H1 (cell line): Measurements from ENCODE around the gene CHN2. TPM values are rescaled to one million over a fixed set of nuclear protein-coding genes. Genes with fewer than 3 reads are reported as not detected.

Experiments
- CTCF ChIA-PET: fragments of 300-600 bp; sonication (Branson Sonifier 250); formaldehyde crosslinking; loops from one replicate; lab custom pipeline; 2021; ENCODE audit not compliant: partially characterized antibody; lab: Charles Lee
- POLR2A ChIA-PET: fragments of 300-600 bp; sonication (Branson Sonifier 250); formaldehyde crosslinking; loops from one replicate; lab custom pipeline; 2021; ENCODE audit warnings: inconsistent platforms; ENCODE audit not compliant: partially characterized antibody; lab: Charles Lee
- DNase-seq, 2 experiments: peaks; one replicate each; pipeline versions ENCODE4 v3.0.0 to v3.0.0-alpha.2; 2010 to 2022; ENCODE audit warnings: low spot score in 2 of 2, low read depth in 1 of 2, mixed read lengths in 1 of 2
- FAIRE-seq: peaks from 2 replicates; lab custom pipeline; 2011; peaks lifted over from hg19 to GRCh38; lab: Jason Lieb, UNC
- H2AFZ ChIP-seq: 2 replicates; pipeline ENCODE4 v1.8.1; 2012; ENCODE audit warnings: low read length, inconsistent platforms
- H2AK5ac ChIP-seq: 2 replicates; pipeline ENCODE4 v1.6.1; 2013; ENCODE audit warnings: low read depth, low read length
- H2BK120ac ChIP-seq: replicated peaks from 2 replicates; pipeline ENCODE3; 2013; ENCODE audit warnings: low read depth, low read length, inconsistent platforms
- H2BK12ac ChIP-seq: 2 replicates; pipeline ENCODE4 v1.6.1; 2013; ENCODE audit warnings: low read depth, low read length
- H2BK15ac ChIP-seq: 2 replicates; pipeline ENCODE4 v1.6.1; 2013; ENCODE audit warnings: low read length
- H2BK20ac ChIP-seq: 2 replicates; pipeline ENCODE4 v1.6.1; 2013; ENCODE audit warnings: low read length
- H2BK5ac ChIP-seq: 2 replicates; pipeline ENCODE4 v1.6.1; 2013; ENCODE audit warnings: low read depth, low read length
- H3K14ac ChIP-seq: 2 replicates; pipeline ENCODE4 v1.6.1; 2013; ENCODE audit warnings: inconsistent platforms; ENCODE audit not compliant: insufficient read length
- H3K18ac ChIP-seq: 2 replicates; pipeline ENCODE4 v1.6.1; 2013; ENCODE audit warnings: low read length; ENCODE audit errors: extremely low read depth
- H3K23ac ChIP-seq: 2 replicates; pipeline ENCODE4 v1.6.1; 2013; ENCODE audit warnings: inconsistent platforms; ENCODE audit not compliant: insufficient read length
- H3K23me2 ChIP-seq: 2 replicates; pipeline ENCODE4 v1.6.1; 2013; ENCODE audit warnings: low read depth, low read length
- H3K27ac ChIP-seq: 2 replicates; pipeline ENCODE4 v1.6.1; 2011; ENCODE audit warnings: low read depth, low read length, inconsistent platforms
- H3K27me3 ChIP-seq, 4 experiments: replicated peaks in 1 of 4; 1 replicate in 1 of 4; 2 replicates in 3 of 4; pipeline versions ENCODE4 v1.6.1 to v1.8.1; 2011 to 2013; ENCODE audit warnings: low read length in 3 of 4, mild to moderate bottlenecking in 3 of 4, inconsistent platforms in 2 of 4, mixed read lengths in 2 of 4, moderate library complexity in 1 of 4; ENCODE audit not compliant: control insufficient read depth in 3 of 4, insufficient read depth in 3 of 4; ENCODE audit errors: extremely low read depth in 1 of 4
- H3K36me3 ChIP-seq, 4 experiments: 2 replicates each; pipeline versions ENCODE4 v1.6.1 to v1.8.1; 2011 to 2013; ENCODE audit warnings: mild to moderate bottlenecking in 4 of 4, low read length in 3 of 4, moderate library complexity in 2 of 4, control low read depth in 1 of 4, inconsistent platforms in 1 of 4; ENCODE audit not compliant: insufficient read depth in 4 of 4, control insufficient read depth in 2 of 4
- H3K4ac ChIP-seq: replicated peaks from 2 replicates; pipeline ENCODE3; 2013; ENCODE audit warnings: low read length, low read depth, mixed read lengths, inconsistent platforms; ENCODE audit not compliant: insufficient read length
- H3K4me1 ChIP-seq, 4 experiments: replicated peaks in 1 of 4; 1 replicate in 1 of 4; 2 replicates in 3 of 4; pipeline versions ENCODE4 v1.6.1 to v1.8.1; 2011 to 2013; ENCODE audit warnings: low read length in 3 of 4, inconsistent platforms in 2 of 4, mixed read lengths in 1 of 4; ENCODE audit not compliant: insufficient read depth in 4 of 4, control insufficient read depth in 3 of 4
- H3K4me2 ChIP-seq, 2 experiments: 2 replicates each; pipeline versions ENCODE4 v1.6.1 to v1.8.1; 2011 to 2013; ENCODE audit warnings: low read depth in 2 of 2, low read length in 2 of 2, control low read depth in 1 of 2, inconsistent platforms in 1 of 2, mild to moderate bottlenecking in 1 of 2; ENCODE audit not compliant: insufficient read depth in 1 of 2
- H3K4me3 ChIP-seq, 4 experiments: fragments of 200-600, 300-600 bp in 1 of 4; sonication (generic), shearing (Covaris generic), sonication (Bioruptor Twin) in 1 of 4; 2 replicates each; pipeline versions ENCODE4 v1.5.1 to v1.8.1; 2011 to 2016; ENCODE audit warnings: low read length in 4 of 4, low read depth in 3 of 4, control low read depth in 2 of 4, inconsistent platforms in 2 of 4, mild to moderate bottlenecking in 2 of 4, mixed read lengths in 1 of 4, moderate library complexity in 1 of 4; ENCODE audit not compliant: insufficient read depth in 2 of 4; ENCODE audit errors: extremely low read depth in 1 of 4
- H3K56ac ChIP-seq: replicated peaks from 2 replicates; pipeline ENCODE3; 2013; ENCODE audit warnings: low read depth, mild to moderate bottlenecking, mixed read lengths, low read length, inconsistent platforms; ENCODE audit not compliant: insufficient read length
- H3K79me1 ChIP-seq: 2 replicates; pipeline ENCODE4 v1.6.1; 2013; ENCODE audit warnings: low read depth, low read length, control low read depth
- H3K79me2 ChIP-seq, 2 experiments: 2 replicates each; pipeline versions ENCODE4 v1.6.1 to v1.8.1; 2012 to 2013; ENCODE audit warnings: low read length in 2 of 2, mild to moderate bottlenecking in 2 of 2, inconsistent platforms in 1 of 2; ENCODE audit not compliant: insufficient read depth in 2 of 2, control insufficient read depth in 1 of 2
- H3K9ac ChIP-seq, 4 experiments: replicated peaks in 1 of 4; 1 replicate in 1 of 4; 2 replicates in 3 of 4; pipeline versions ENCODE4 v1.6.1 to v1.8.1; 2011 to 2013; ENCODE audit warnings: low read depth in 3 of 4, low read length in 3 of 4, control low read depth in 2 of 4, mild to moderate bottlenecking in 2 of 4, moderate library complexity in 2 of 4, inconsistent platforms in 1 of 4; ENCODE audit errors: extremely low read depth in 1 of 4
- H3K9me3 ChIP-seq, 2 experiments: 2 replicates each; pipeline versions ENCODE4 v1.6.1 to v1.8.1; 2012 to 2013; ENCODE audit warnings: mild to moderate bottlenecking in 2 of 2, moderate library complexity in 2 of 2, control low read depth in 1 of 2, inconsistent platforms in 1 of 2, low read depth in 1 of 2, low read length in 1 of 2, mixed read lengths in 1 of 2; ENCODE audit not compliant: insufficient read depth in 2 of 2
- H4K20me1 ChIP-seq, 2 experiments: replicated peaks in 1 of 2; 2 replicates each; pipeline versions ENCODE3 to v1.8.1; 2011 to 2013; ENCODE audit warnings: inconsistent platforms in 2 of 2, low read length in 2 of 2, mild to moderate bottlenecking in 1 of 2; ENCODE audit not compliant: insufficient read depth in 2 of 2, control insufficient read depth in 1 of 2
- H4K5ac ChIP-seq: 2 replicates; pipeline ENCODE4 v1.6.1; 2013; ENCODE audit warnings: low read length, low read depth, mixed read lengths, inconsistent platforms; ENCODE audit not compliant: insufficient read length
- H4K8ac ChIP-seq: 2 replicates; pipeline ENCODE4 v1.8.0; 2013; ENCODE audit warnings: mild to moderate bottlenecking, moderate library complexity, low read length, inconsistent platforms; ENCODE audit not compliant: insufficient read depth; ENCODE audit errors: extremely low read depth
- H4K91ac ChIP-seq: replicated peaks from 2 replicates; pipeline ENCODE3; 2013; ENCODE audit warnings: low read length, mixed read lengths, inconsistent platforms; ENCODE audit not compliant: insufficient read length
- ATF2 ChIP-seq: IDR thresholded peaks from 2 replicates; pipeline ENCODE4 v1.6.1; 2012; ENCODE audit warnings: low read length, inconsistent platforms
- BCL11A ChIP-seq, 2 experiments: IDR thresholded peaks; one replicate each; pipeline ENCODE4 v1.6.1; 2011; ENCODE audit warnings: low read depth in 2 of 2, low read length in 2 of 2, mild to moderate bottlenecking in 2 of 2
- CBX5 ChIP-seq: fragments of 300-800, 300-1000 bp; sonication (generic); IDR thresholded peaks from 2 replicates; pipeline ENCODE4 v1.7.1; 2016; ENCODE audit warnings: antibody characterized with exemption, low read length, low read depth
- CBX8 ChIP-seq: fragments of 300-800, 300-1000 bp; sonication (generic); IDR thresholded peaks from 2 replicates; pipeline ENCODE4 v1.7.1; 2016; ENCODE audit warnings: low read depth, low read length, borderline replicate concordance
- E2F6 ChIP-seq: IDR thresholded peaks from 2 replicates; pipeline ENCODE4 v1.6.1; 2012; ENCODE audit warnings: inconsistent platforms
- EGR1 ChIP-seq: IDR thresholded peaks from 2 replicates; pipeline ENCODE4 v1.6.1; 2011; ENCODE audit warnings: low read depth, low read length, borderline replicate concordance
- FOSL1 ChIP-seq: IDR thresholded peaks from 2 replicates; pipeline ENCODE4 v1.6.1; 2011; ENCODE audit warnings: mild to moderate bottlenecking, low read depth, low read length, moderate library complexity; ENCODE audit not compliant: insufficient read depth
- NRF1 ChIP-seq: IDR thresholded peaks from 2 replicates; pipeline ENCODE4 v1.6.1; 2011; ENCODE audit warnings: mild to moderate bottlenecking, low read depth, low read length, improper control_type of control experiment
- POLR2A ChIP-seq, 2 experiments: IDR thresholded peaks; 1 replicate in 1 of 2; 2 replicates in 1 of 2; pipeline ENCODE4 v1.6.1; 2011; ENCODE audit warnings: low read depth in 2 of 2, low read length in 2 of 2, mild to moderate bottlenecking in 2 of 2; ENCODE audit errors: control extremely low read depth in 1 of 2
- POU5F1 ChIP-seq: IDR thresholded peaks from 2 replicates; pipeline ENCODE4 v1.6.1; 2011; ENCODE audit warnings: low read depth, mild to moderate bottlenecking, low read length, moderate library complexity
- SIRT6 ChIP-seq: IDR thresholded peaks from one replicate; pipeline ENCODE4 v1.7.1; 2012; ENCODE audit warnings: low read length, inconsistent platforms
- SP1 ChIP-seq: IDR thresholded peaks from 2 replicates; pipeline ENCODE4 v1.6.1; 2011; ENCODE audit warnings: low read depth, low read length
- SP4 ChIP-seq: IDR thresholded peaks from 2 replicates; pipeline ENCODE4 v1.6.1; 2012; ENCODE audit warnings: low read length, inconsistent platforms
- TCF12 ChIP-seq: IDR thresholded peaks from 2 replicates; pipeline ENCODE4 v1.6.1; 2011; ENCODE audit warnings: low read depth, mild to moderate bottlenecking, low read length
- WGBS, 2 experiments: shearing (Covaris generic) in 1 of 2; methylation state at CpG; one replicate each; pipeline versions ENCODE4 v1.1.6 to v1.1.7; 2013 to 2015; ENCODE audit warnings: low lambda C conversion rate in 2 of 2, mixed read lengths in 2 of 2, inconsistent platforms in 1 of 2, low coverage in 1 of 2, missing lambda C conversion rate in 1 of 2; ENCODE audit not compliant: insufficient replicate concordance in 2 of 2, insufficient coverage in 1 of 2, insufficient read length in 1 of 2; ENCODE audit errors: extremely low coverage in 1 of 2, missing lambda C conversion rate in 1 of 2; 5-methylcytosine and 5-hydroxymethylcytosine counted together
- polyA plus RNA-seq, 7 experiments: library from polyadenylated mRNA; depleted of rRNA in 3 of 7; stranded (reverse) in 5 of 7; unstranded in 2 of 7; fragments of >200 nt in 5 of 7; fragments of 200-250 nt in 2 of 7; gene quantifications; 1 replicate in 5 of 7; 2 replicates in 1 of 7; 4 replicates in 1 of 7; pipeline versions ENCODE4 v1.2.1 to v1.2.3, GENCODE V29; 2011 to 2013; ENCODE audit warnings: missing spikeins in 2 of 7, mixed read lengths in 2 of 7
- total RNA-seq: library from RNA; stranded (reverse); fragmentation: NEBNext Ultra II Directional; extraction: Animal tissue kit (Norgen Biotek cat#: 25700); gene quantifications from 2 replicates; pipeline ENCODE4 v1.2.1, GENCODE V29; 2021

Gene CHN2
- total and polyA plus RNA-seq, 2 of the 8 experiments (the other 6 are each of a cell fraction or from before 2014, with no cell fraction given) = 2.9 to 4.8 TPM

GRCh38 chr7:29253225-29253624 is 58.6 kb downstream of the CHN2 start:
- DNase-seq = no peak
- H3K9me3 ChIP-seq = no peaks in the 10 kb centered on the region
- H4K20me1 ChIP-seq = no peaks in the 10 kb centered on the region
- H3K27ac ChIP-seq = no peak overlapping the region
- no peak overlapping the region for H2BK120ac ChIP-seq
- 100% methylated on average over 1 of the region's 1 CpG; no CpG with 5 or more reads in 1 of the 2 experiments for WGBS, 2 experiments
- POLR2A ChIA-PET = no interaction called here
- H3K4me1 ChIP-seq = 0 out of 7 replicates have a peak, but pooled peaks cover 0 to 2% (median 0%) of the 10 kb centered on the region in 4 experiments
- no peak overlapping the region for H2BK5ac ChIP-seq
- no peak overlapping the region for H2AFZ ChIP-seq
- H2BK20ac ChIP-seq = no peak overlapping the region
- H3K4ac ChIP-seq = no peak overlapping the region
- no peak overlapping the region for H3K14ac ChIP-seq
- no peak overlapping the region for H3K4me3 ChIP-seq
- no peaks in the 10 kb centered on the region for H3K27me3 ChIP-seq
- no peak overlapping the region for H3K23ac ChIP-seq
- no peaks in the 10 kb centered on the region for H3K36me3 ChIP-seq
- no peak overlapping the region for H4K8ac ChIP-seq
- no peak overlapping the region for H3K4me2 ChIP-seq
- no peaks in the 10 kb centered on the region for H3K23me2 ChIP-seq
- no peak overlapping the region for H3K18ac ChIP-seq
- H4K91ac ChIP-seq = no peak overlapping the region
- H4K5ac ChIP-seq = no peak overlapping the region
- H2BK12ac ChIP-seq = no peak overlapping the region
- no peak overlapping the region for H2AK5ac ChIP-seq
- FAIRE-seq = no peak
- H3K56ac ChIP-seq = no peak overlapping the region
- H3K79me2 ChIP-seq = no peaks in the 10 kb centered on the region
- no peak overlapping the region for H2BK15ac ChIP-seq
- CTCF ChIA-PET = interaction anchor here (0.8 to 3.0 kb wide), 7 partner anchors 9 to 63 kb away, joined by 3 to 11 read pairs (median 3); no protein-coding TSS in a partner anchor
- H3K9ac ChIP-seq = no peak overlapping the region
- no peaks in the 10 kb centered on the region for H3K79me1 ChIP-seq
- TF ChIP-seq E2F6 = no peak
- TF ChIP-seq BCL11A (IDR thresholded peaks at IDR 0.05; ENCODE audit: low read depth in 2 of 2, low read length in 2 of 2) = no peak
- TF ChIP-seq FOSL1 = no peak
- no peak for TF ChIP-seq CBX5
- no peak for TF ChIP-seq CBX8
- no peak for TF ChIP-seq SP4
- no peak for TF ChIP-seq TCF12
- TF ChIP-seq POLR2A (IDR thresholded peaks at IDR 0.05; ENCODE audit: control extremely low read depth in 1 of 2, low read depth in 2 of 2, low read length in 2 of 2) = no peak
- TF ChIP-seq SP1 = no peak
- TF ChIP-seq SIRT6 = no peak
- no peak for TF ChIP-seq NRF1
- TF ChIP-seq POU5F1 = no peak
- no peak for TF ChIP-seq EGR1
- no peak for TF ChIP-seq ATF2
